C1 segment of cervical spinal cord (tissue), 14 donors: ENCODE data around the gene RNF114.
A peak's percentile ranks its signal among the peaks of the same experiment; 100 is the strongest.
"Not testable (repeated sequence)": the region's sequence is repeated elsewhere in the genome, so short reads cannot be mapped to it uniquely, and the experiment has no call there.

ENCODE experiments used
- DNase-seq, 14 donors: peaks; one replicate each; lab custom pipeline; 2025; lab: John Stamatoyannopoulos, UW

RNF114 gene

GRCh38 chr20:49936153-49937026, at the start of gene RNF114:
Gene RNF114, plus strand, starts transcription at chr20:49936397. Its CDS starts 16 bp downstream, at chr20:49936413.
- DNase-seq, result peak; percentile 41 to 94 (median 80)

- DNase-seq, result peak in 1 of 14 donors; percentile 35
Measured at GRCh38 chr20:49886571-49887213, 49.5 kb upstream of the RNF114 start.

GRCh38 chr20:49887251-49888211, 48.7 kb upstream of the RNF114 start:
- peak in 3 of 14 donors; percentile 9 to 30 (median 26) for DNase-seq

GRCh38 chr20:49888212-49889000, 47.8 kb upstream of the RNF114 start:
- peak in 13 of 14 donors; percentile 22 to 90 (median 76) for DNase-seq

GRCh38 chr20:49889001-49889934, 46.9 kb upstream of the RNF114 start:
- no peak for DNase-seq

GRCh38 chr20:49889935-49890333, 46.3 kb upstream of the RNF114 start:
- no peak for DNase-seq

GRCh38 chr20:49890471-49891361, 45.5 kb upstream of the RNF114 start:
- DNase-seq, result peak in 5 of 14 donors; percentile 16 to 51 (median 36)

- no peak for DNase-seq
Measured at GRCh38 chr20:49891476-49892110, 44.6 kb upstream of the RNF114 start.

GRCh38 chr20:49892260-49892659, 43.9 kb upstream of the RNF114 start:
- DNase-seq, result peak in 4 of 14 donors; percentile 12 to 41 (median 33)

GRCh38 chr20:49892817-49893216, 43.4 kb upstream of the RNF114 start:
- no peak for DNase-seq

- no peak for DNase-seq
Measured at GRCh38 chr20:49893242-49894072, 42.7 kb upstream of the RNF114 start.

- no peak for DNase-seq
Measured at GRCh38 chr20:49894073-49894470, 42.1 kb upstream of the RNF114 start.

GRCh38 chr20:49895474-49896093, 40.6 kb upstream of the RNF114 start:
- not testable (repeated sequence) for DNase-seq

- no peak for DNase-seq
Measured at GRCh38 chr20:49896204-49896603, 40.0 kb upstream of the RNF114 start.

GRCh38 chr20:49899541-49900383, 36.4 kb upstream of the RNF114 start:
- no peak for DNase-seq

- DNase-seq, result peak in 1 of 14 donors; percentile 78
Measured at GRCh38 chr20:49901588-49901987, 34.6 kb upstream of the RNF114 start.
